Lung (tissue), 12 donors: Measurements from ENCODE around the gene CMKLR1. TPM values are rescaled to one million over a fixed set of nuclear protein-coding genes. Genes with fewer than 3 reads are reported as not detected.

Experiments used
- ATAC-seq: fragments of 200-7000 bp; cut with Tn5 transposase; one replicate; pipeline ENCODE4 v1.9.1; 2020; ENCODE audit warnings: moderate number of reproducible peaks; ENCODE audit not compliant: insufficient read depth, low FRiP score
- DNase-seq, 3 donors: peaks; one replicate each; pipeline ENCODE4 v3.0.0-alpha.2; 2013 to 2017
- H3K27ac ChIP-seq, 2 donors: one replicate each; pipeline ENCODE4 v1.5.1; 2013; ENCODE audit warnings: mild to moderate bottlenecking in 2 of 2, moderate library complexity in 2 of 2, control low read depth in 1 of 2, inconsistent platforms in 1 of 2, low read depth in 1 of 2, low read length in 1 of 2
- H3K27me3 ChIP-seq, 3 donors: one replicate each; pipeline ENCODE4 v1.5.1; 2013; ENCODE audit warnings: low read length in 2 of 3; ENCODE audit not compliant: control insufficient read depth in 3 of 3, insufficient read depth in 3 of 3
- H3K36me3 ChIP-seq, 4 donors: one replicate each; pipeline ENCODE4 v1.5.1; 2013; ENCODE audit warnings: low read length in 4 of 4, mild to moderate bottlenecking in 1 of 4, moderate library complexity in 1 of 4; ENCODE audit not compliant: control insufficient read depth in 4 of 4, insufficient read depth in 4 of 4
- H3K4me1 ChIP-seq, 5 donors: one replicate each; pipeline ENCODE4 v1.5.1; 2013; ENCODE audit warnings: low read length in 5 of 5, mild to moderate bottlenecking in 2 of 5, moderate library complexity in 1 of 5; ENCODE audit not compliant: control insufficient read depth in 5 of 5, insufficient read depth in 5 of 5
- H3K4me3 ChIP-seq: one replicate; pipeline ENCODE4 v1.5.1; 2013; ENCODE audit warnings: mild to moderate bottlenecking, control low read depth, moderate library complexity
- H3K9ac ChIP-seq, 2 donors: one replicate each; pipeline ENCODE4 v1.5.1; 2013; ENCODE audit warnings: low read length in 2 of 2, control low read depth in 1 of 2; ENCODE audit not compliant: insufficient read depth in 1 of 2
- H3K9me3 ChIP-seq, 4 donors: one replicate each; pipeline ENCODE4 v1.5.1; 2013; ENCODE audit warnings: low read length in 3 of 4, mild to moderate bottlenecking in 1 of 4, moderate library complexity in 1 of 4; ENCODE audit not compliant: control insufficient read depth in 4 of 4, insufficient read depth in 3 of 4
- CTCF ChIP-seq: IDR thresholded peaks from 2 replicates; pipeline ENCODE4 v1.5.1; 2012; ENCODE audit warnings: mild to moderate bottlenecking; ENCODE audit errors: control extremely low read depth, extremely low read depth
- WGBS, 2 donors: extraction: QIAGEN DNeasy Blood & Tissue Kit; methylation state at CpG; one replicate each; pipeline ENCODE4 v1.1.7; 2013; 5-methylcytosine and 5-hydroxymethylcytosine counted together
- polyA plus RNA-seq, 2 donors: library from polyadenylated mRNA; stranded (reverse); fragments of 200-250 nt; gene quantifications; one replicate each; pipeline ENCODE4 v1.2.1, GENCODE V29; 2013
- total RNA-seq, 2 donors: library from RNA; depleted of rRNA in 1 of 2; stranded (reverse); fragments of >200 nt in 1 of 2; gene quantifications; one replicate each; pipeline ENCODE4 v1.2.1, GENCODE V29; 2014 to 2021
- donor health status: control.
- donor health status: control.
- donor health status: Bipolar disorder and iron deficiency.
- donor health status: healthy.
- donor health status: DM: yes; HTN: yes; CAD: no.

CMKLR1 gene
- total and polyA plus RNA-seq, 4 donors: 4.4 to 20.5 (median 17.5) TPM

GRCh38 chr12:108271951-108272872, 66.9 kb downstream of the CMKLR1 start:
- H3K36me3 ChIP-seq: no peaks in the 10 kb centered on the region
- H3K4me1 ChIP-seq: peaks cover 0 to 11% (median 0%) of the 10 kb centered on the region in 5 donors
- TF ChIP-seq CTCF: no peak
- DNase-seq (peak in 1 of 3 donors; percentile 16), ATAC-seq (no peak)
- H3K27me3 ChIP-seq: no peaks in the 10 kb centered on the region
- H3K9me3 ChIP-seq: peaks cover 0 to 4% (median 0%) of the 10 kb centered on the region in 4 donors
- WGBS, 2 donors: 58 to 81% methylated on average over 6 of the region's 6 CpGs
- no peak overlapping the region for H3K9ac ChIP-seq
- no peak overlapping the region for H3K27ac ChIP-seq
- H3K4me3 ChIP-seq: no peak overlapping the region

- WGBS, 2 donors: 58 to 76% methylated on average over 2 of the region's 2 CpGs
Observed at GRCh38 chr12:108270849-108271143, 68.3 kb downstream of the CMKLR1 start.

GRCh38 chr12:108270035-108270848, 68.9 kb downstream of the CMKLR1 start:
- H3K9me3 ChIP-seq: peaks cover 0 to 4% (median 0%) of the 10 kb centered on the region in 4 donors
- peak in 2 of 3 donors; percentile 19 to 39 for DNase-seq
- ATAC-seq: no peak
- no peak for TF ChIP-seq CTCF
- no peak overlapping the region for H3K4me3 ChIP-seq
- no peaks in the 10 kb centered on the region for H3K27me3 ChIP-seq
- no peak overlapping the region for H3K9ac ChIP-seq
- WGBS, 2 donors: 39 to 47% methylated on average over 2 of the region's 2 CpGs
- H3K4me1 ChIP-seq: peaks cover 0 to 11% (median 0%) of the 10 kb centered on the region in 5 donors
- no peaks in the 10 kb centered on the region for H3K36me3 ChIP-seq
- peak overlapping the region in 1 of 2 donors; percentile 24 for H3K27ac ChIP-seq

More at GRCh38 chr12:108270849-108271143, 68.3 kb downstream of the CMKLR1 start:
- Histone ChIP-seq H3K4me3 (no peak overlapping the region), H3K9ac (no peak overlapping the region), H3K9me3 (peaks cover 0 to 4% (median 0%) of the 10 kb centered on the region in 4 donors), H3K4me1 (peaks cover 0 to 11% (median 0%) of the 10 kb centered on the region in 5 donors), H3K36me3 (no peaks in the 10 kb centered on the region), H3K27ac (no peak overlapping the region), H3K27me3 (no peaks in the 10 kb centered on the region)
- TF ChIP-seq CTCF: no peak
- ATAC-seq (no peak), DNase-seq (no peak)
